ENCODE data around the gene BTRC.

Gene BTRC

GRCh38 chr10:101504438-101504837 lies 150.5 kb downstream of the BTRC start:
- POLR2A ChIA-PET: no interaction called here
- CTCF ChIA-PET: no interaction called here
- TF ChIP-seq FOXM1 (IDR thresholded peaks at IDR 0.05; ENCODE audit: borderline replicate concordance) (no peak), L3MBTL2 (conservative IDR thresholded peaks at IDR 0.05) (no peak), LEF1 (IDR thresholded peaks at IDR 0.05; ENCODE audit: borderline replicate concordance) (no peak), BHLHE40 (IDR thresholded peaks at IDR 0.05; ENCODE audit: borderline replicate concordance) (no peak), ARNT (IDR thresholded peaks at IDR 0.05) (no peak), FOXA1 (IDR thresholded peaks at IDR 0.05) (no peak), TARDBP (IDR thresholded peaks at IDR 0.05) (no peak), HDGF (IDR thresholded peaks at IDR 0.05; ENCODE audit: borderline replicate concordance) (no peak), CTBP1 (IDR thresholded peaks at IDR 0.05; ENCODE audit: borderline replicate concordance) (no peak), SUZ12 (IDR thresholded peaks at IDR 0.05) (no peak), NFRKB (IDR thresholded peaks at IDR 0.05) (no peak), FOXK2 (IDR thresholded peaks at IDR 0.05) (no peak), ELF4 (IDR thresholded peaks at IDR 0.05) (no peak), ZNF384 (IDR thresholded peaks at IDR 0.05) (no peak), SP1 (IDR thresholded peaks at IDR 0.05) (no peak), PKNOX1 (IDR thresholded peaks at IDR 0.05) (no peak)
- DNase-seq (ENCODE audit: extremely low spot score): no peak

GRCh38 chr10:101506829-101507661 lies 153.1 kb downstream of the BTRC start:
- no peak for DNase-seq (ENCODE audit: extremely low spot score)
- peak; percentile 37; the same call in 1 of the 2 replicates for TF ChIP-seq PKNOX1 (IDR thresholded peaks at IDR 0.05)
- no peak for TF ChIP-seq HDGF (IDR thresholded peaks at IDR 0.05; ENCODE audit: borderline replicate concordance)
- TF ChIP-seq ARNT (IDR thresholded peaks at IDR 0.05): no peak
- ChIA-PET POLR2A (interaction anchor here (0.7 to 0.9 kb wide), 2 partner anchors 8 to 76 kb away, joined by 3 read pairs; no protein-coding TSS in a partner anchor), CTCF (interaction anchor here (0.6 to 1.4 kb wide), 4 partner anchors 9 to 293 kb away, joined by 3 to 8 read pairs (median 5); no protein-coding TSS in a partner anchor)

GRCh38 chr10:101507828-101508227 lies 153.9 kb downstream of the BTRC start:
- POLR2A ChIA-PET: interaction anchor here (0.9 kb wide), 1 partner anchor 75 kb away, joined by 3 read pairs; no protein-coding TSS in a partner anchor
- no peak for TF ChIP-seq SUZ12 (IDR thresholded peaks at IDR 0.05)
- TF ChIP-seq L3MBTL2 (conservative IDR thresholded peaks at IDR 0.05): no peak
- no peak for TF ChIP-seq BHLHE40 (IDR thresholded peaks at IDR 0.05; ENCODE audit: borderline replicate concordance)
- no peak for TF ChIP-seq SP1 (IDR thresholded peaks at IDR 0.05)
- no peak for TF ChIP-seq FOXA1 (IDR thresholded peaks at IDR 0.05)
- TF ChIP-seq CTBP1 (IDR thresholded peaks at IDR 0.05; ENCODE audit: borderline replicate concordance): no peak
- no peak for TF ChIP-seq ARNT (IDR thresholded peaks at IDR 0.05)
- no peak for TF ChIP-seq LEF1 (IDR thresholded peaks at IDR 0.05; ENCODE audit: borderline replicate concordance)
- no peak for TF ChIP-seq FOXM1 (IDR thresholded peaks at IDR 0.05; ENCODE audit: borderline replicate concordance)
- no peak for TF ChIP-seq HDGF (IDR thresholded peaks at IDR 0.05; ENCODE audit: borderline replicate concordance)
- TF ChIP-seq TARDBP (IDR thresholded peaks at IDR 0.05): no peak
- no peak for TF ChIP-seq FOXK2 (IDR thresholded peaks at IDR 0.05)
- TF ChIP-seq NFRKB (IDR thresholded peaks at IDR 0.05): no peak
- TF ChIP-seq ELF4 (IDR thresholded peaks at IDR 0.05): no peak
- TF ChIP-seq ZNF384 (IDR thresholded peaks at IDR 0.05): no peak
- TF ChIP-seq PKNOX1 (IDR thresholded peaks at IDR 0.05): no peak
- CTCF ChIA-PET: interaction anchor here (0.6 to 1.4 kb wide), 4 partner anchors 9 to 631 kb away, joined by 3 to 8 read pairs (median 5); no protein-coding TSS in a partner anchor
- no peak for DNase-seq (ENCODE audit: extremely low spot score)

- CTCF ChIA-PET: interaction anchor here (1.3 kb wide), 1 partner anchor 297 kb away, joined by 3 read pairs; no protein-coding TSS in a partner anchor
- no peak for DNase-seq (ENCODE audit: extremely low spot score)
These were observed 158.0 kb downstream of the BTRC start for GRCh38 chr10:101511938-101512337.

GRCh38 chr10:101512738-101513137 lies 158.8 kb downstream of the BTRC start:
- no peak for DNase-seq (ENCODE audit: extremely low spot score)
- TF ChIP-seq L3MBTL2 (conservative IDR thresholded peaks at IDR 0.05): no peak
- no peak for TF ChIP-seq PKNOX1 (IDR thresholded peaks at IDR 0.05)
- TF ChIP-seq CTBP1 (IDR thresholded peaks at IDR 0.05; ENCODE audit: borderline replicate concordance): no peak
- TF ChIP-seq LEF1 (IDR thresholded peaks at IDR 0.05; ENCODE audit: borderline replicate concordance): no peak
- no peak for TF ChIP-seq TARDBP (IDR thresholded peaks at IDR 0.05)
- TF ChIP-seq HDGF (IDR thresholded peaks at IDR 0.05; ENCODE audit: borderline replicate concordance): no peak
- no peak for TF ChIP-seq FOXA1 (IDR thresholded peaks at IDR 0.05)
- no peak for TF ChIP-seq BHLHE40 (IDR thresholded peaks at IDR 0.05; ENCODE audit: borderline replicate concordance)
- TF ChIP-seq FOXK2 (IDR thresholded peaks at IDR 0.05): no peak
- no peak for TF ChIP-seq SP1 (IDR thresholded peaks at IDR 0.05)
- ChIA-PET CTCF (no interaction called here), POLR2A (no interaction called here)

More at GRCh38 chr10:101511938-101512337, 158.0 kb downstream of the BTRC start:
- TF ChIP-seq SP1 (IDR thresholded peaks at IDR 0.05): no peak
- TF ChIP-seq FOXA1 (IDR thresholded peaks at IDR 0.05): no peak
- no peak for TF ChIP-seq PKNOX1 (IDR thresholded peaks at IDR 0.05)
- no peak for TF ChIP-seq ELF4 (IDR thresholded peaks at IDR 0.05)
- TF ChIP-seq BHLHE40 (IDR thresholded peaks at IDR 0.05; ENCODE audit: borderline replicate concordance): no peak
- no peak for TF ChIP-seq NFRKB (IDR thresholded peaks at IDR 0.05)
- TF ChIP-seq SUZ12 (IDR thresholded peaks at IDR 0.05): no peak
- no peak for TF ChIP-seq FOXK2 (IDR thresholded peaks at IDR 0.05)
- no peak for TF ChIP-seq ARNT (IDR thresholded peaks at IDR 0.05)
- no peak for TF ChIP-seq TARDBP (IDR thresholded peaks at IDR 0.05)
- no peak for TF ChIP-seq L3MBTL2 (conservative IDR thresholded peaks at IDR 0.05)
- POLR2A ChIA-PET: no interaction called here
